ENCODE measurements around the gene SERPINA5.

- TF ChIP-seq REST (IDR thresholded peaks at IDR 0.05; ENCODE audit: low read depth) = no peak
- no peak for TF ChIP-seq FOXM1 (IDR thresholded peaks at IDR 0.05; ENCODE audit: borderline replicate concordance, low read depth)
- no peak for TF ChIP-seq NFIC (IDR thresholded peaks at IDR 0.05)
- no peak for TF ChIP-seq RAD21 (IDR thresholded peaks at IDR 0.05; ENCODE audit: low read depth)
- TF ChIP-seq EGR1 (IDR thresholded peaks at IDR 0.05) = no peak
- TF ChIP-seq MAX (IDR thresholded peaks at IDR 0.05) = no peak
- no peak for TF ChIP-seq CEBPB (IDR thresholded peaks at IDR 0.05)
- no peak for TF ChIP-seq CREB1 (IDR thresholded peaks at IDR 0.05; ENCODE audit: low read depth)
- TF ChIP-seq EP300 (IDR thresholded peaks at IDR 0.05; ENCODE audit: borderline replicate concordance) = no peak
- no peak for TF ChIP-seq TAF1 (IDR thresholded peaks at IDR 0.05; ENCODE audit: low read depth)
These were observed 31.2 kb upstream of the SERPINA5 start for GRCh38 chr14:94550041-94550440.

Data from Ishikawa (cell line).